Measurements from ENCODE around the gene PNLIPRP1.

DNA sequence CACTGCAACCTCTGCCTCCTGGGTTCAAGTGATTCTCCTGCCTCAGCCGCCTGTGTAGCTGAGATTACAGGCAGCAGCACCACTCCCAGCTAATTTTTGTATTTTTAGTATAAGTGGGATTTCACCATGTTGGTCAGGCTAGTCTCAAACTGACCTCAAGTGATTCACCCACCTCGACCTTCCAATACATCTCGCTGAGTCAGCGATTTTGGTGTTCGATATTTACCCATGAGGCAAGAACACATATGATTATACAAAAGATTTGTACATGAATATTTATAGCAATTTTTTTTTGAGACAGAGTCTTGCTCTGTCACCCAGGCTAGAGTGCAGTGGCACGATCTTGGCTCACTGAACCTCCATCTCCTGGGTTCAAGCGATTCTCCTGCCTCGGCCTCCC is 25.2 kb upstream of the PNLIPRP1 start:
- TF ChIP-seq, protein P1, sequence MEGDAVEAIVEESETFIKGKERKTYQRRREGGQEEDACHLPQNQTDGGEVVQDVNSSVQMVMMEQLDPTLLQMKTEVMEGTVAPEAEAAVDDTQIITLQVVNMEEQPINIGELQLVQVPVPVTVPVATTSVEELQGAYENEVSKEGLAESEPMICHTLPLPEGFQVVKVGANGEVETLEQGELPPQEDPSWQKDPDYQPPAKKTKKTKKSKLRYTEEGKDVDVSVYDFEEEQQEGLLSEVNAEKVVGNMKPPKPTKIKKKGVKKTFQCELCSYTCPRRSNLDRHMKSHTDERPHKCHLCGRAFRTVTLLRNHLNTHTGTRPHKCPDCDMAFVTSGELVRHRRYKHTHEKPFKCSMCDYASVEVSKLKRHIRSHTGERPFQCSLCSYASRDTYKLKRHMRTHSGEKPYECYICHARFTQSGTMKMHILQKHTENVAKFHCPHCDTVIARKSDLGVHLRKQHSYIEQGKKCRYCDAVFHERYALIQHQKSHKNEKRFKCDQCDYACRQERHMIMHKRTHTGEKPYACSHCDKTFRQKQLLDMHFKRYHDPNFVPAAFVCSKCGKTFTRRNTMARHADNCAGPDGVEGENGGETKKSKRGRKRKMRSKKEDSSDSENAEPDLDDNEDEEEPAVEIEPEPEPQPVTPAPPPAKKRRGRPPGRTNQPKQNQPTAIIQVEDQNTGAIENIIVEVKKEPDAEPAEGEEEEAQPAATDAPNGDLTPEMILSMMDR (IDR thresholded peaks at IDR 0.05; ENCODE audit: insufficient read depth, low read length, poor library complexity, severe bottlenecking), result no peak
- no peak for TF ChIP-seq EZH2phosphoT487 (conservative IDR thresholded peaks at IDR 0.05; ENCODE audit: low read length)

Measured in SU-DHL-6 (cell line).